ENCODE measurements around the gene KRT84. TPM values are rescaled to one million over a fixed set of nuclear protein-coding genes. Genes with fewer than 3 reads are reported as not detected.

KRT84 gene
- total and polyA plus RNA-seq, 9 of the 15 experiments (the other 6 are each of a cell fraction or from before 2014, with no cell fraction given), result not detected

DNA sequence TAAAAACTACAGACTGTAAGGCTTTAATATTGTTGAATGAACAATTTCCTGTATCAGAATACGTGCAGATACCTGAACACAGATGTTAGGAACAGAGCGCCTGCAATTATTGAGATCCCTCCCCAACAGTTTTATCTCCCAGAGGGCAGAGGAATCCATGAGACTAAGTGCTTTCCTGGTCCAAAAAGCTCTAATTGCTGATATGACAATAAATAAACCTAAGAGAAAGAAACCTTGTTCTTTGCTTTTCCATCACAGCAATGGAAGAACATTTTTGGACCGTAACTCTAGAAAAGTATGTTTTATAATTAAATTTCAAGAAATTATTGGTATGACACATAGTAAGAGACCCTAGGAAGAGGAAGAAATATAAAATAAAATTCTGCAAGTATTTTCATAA is 51.3 kb downstream of the KRT84 start (continued):
- TF ChIP-seq CHD7 (IDR thresholded peaks at IDR 0.05; ENCODE audit: low read depth, low read length) (no peak), ELK1 (CRISPR knock-in tag; IDR thresholded peaks at IDR 0.05) (no peak), ERF (CRISPR knock-in tag; IDR thresholded peaks at IDR 0.05) (no peak)
